DMS 273 (cell line): ENCODE measurements around the gene GPC6.

Source experiments
- DNase-seq: peaks from one replicate; lab custom pipeline; 2025; ENCODE audit not compliant: unreplicated experiment; lab: John Stamatoyannopoulos, UW

GPC6 gene

DNA sequence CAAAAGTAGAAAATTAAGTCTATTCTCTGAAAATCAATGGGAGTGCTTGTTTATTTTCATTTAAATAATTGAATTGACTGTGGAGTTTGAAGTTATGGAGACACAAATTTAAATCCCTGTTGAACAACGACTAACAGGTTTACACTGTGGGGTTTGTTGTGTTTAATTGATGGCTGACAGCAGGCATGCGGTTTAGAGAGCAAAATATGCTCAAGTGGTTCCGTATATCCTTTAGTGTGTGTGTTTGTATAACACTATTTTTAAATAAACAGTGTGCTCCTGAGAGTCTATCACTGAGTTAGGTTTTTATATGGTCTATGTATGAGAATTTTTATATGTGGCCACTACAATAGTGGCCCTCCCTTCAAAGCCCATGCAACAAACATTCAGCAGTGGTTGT, 332.0 kb downstream of the GPC6 start:
- peak; percentile 16 for DNase-seq

DNA sequence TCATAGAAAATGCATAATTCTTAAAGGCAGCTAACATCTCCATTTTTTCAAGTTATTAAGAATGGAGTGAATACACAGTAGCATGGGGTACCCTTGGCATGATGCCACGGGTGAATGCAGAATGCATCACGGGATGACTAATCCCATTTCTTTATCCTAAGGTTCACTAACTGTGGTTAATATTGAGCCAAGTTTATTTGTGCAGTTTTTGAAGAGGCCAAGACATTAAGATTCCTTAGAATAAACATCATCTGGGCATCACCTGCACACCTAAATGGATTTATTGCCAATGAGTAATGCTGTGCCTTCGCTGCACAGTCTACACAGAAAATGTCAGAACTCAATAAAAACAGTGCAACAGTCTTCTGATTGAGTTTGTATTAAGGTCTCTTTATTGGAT, 333.1 kb downstream of the GPC6 start:
- peak; percentile 33 for DNase-seq

DNA sequence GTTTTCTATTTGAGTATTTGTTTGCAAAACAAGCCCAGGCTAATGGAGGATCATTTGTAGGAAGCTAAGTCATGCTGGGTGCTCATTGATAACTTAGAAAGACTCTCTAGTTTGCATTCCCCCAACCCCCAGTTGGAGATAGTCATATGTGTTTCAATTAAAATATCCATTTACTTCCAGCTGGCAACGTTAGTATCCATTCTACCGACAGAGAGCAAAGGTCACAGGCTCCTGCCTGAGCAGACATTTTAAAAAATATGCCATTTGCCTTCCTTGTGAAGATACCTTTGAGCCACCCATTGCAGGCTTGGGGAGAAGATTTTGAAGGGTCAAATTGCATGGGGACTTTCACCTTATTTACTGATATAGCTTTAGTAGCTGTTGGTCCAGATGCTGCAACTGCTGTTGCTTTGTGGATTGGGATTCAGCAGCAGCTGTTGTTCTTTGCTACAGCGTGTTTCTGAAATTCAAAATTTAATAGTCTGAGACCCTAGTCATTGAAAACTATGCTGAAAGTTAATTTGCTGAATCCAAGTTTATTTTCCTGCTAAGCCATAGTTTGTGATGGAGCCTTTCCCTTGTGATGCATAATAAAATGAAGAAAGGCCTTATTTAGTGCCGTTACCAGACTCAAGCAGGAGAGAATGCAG, 335.1 kb downstream of the GPC6 start:
- DNase-seq: peak; percentile 93

DNA sequence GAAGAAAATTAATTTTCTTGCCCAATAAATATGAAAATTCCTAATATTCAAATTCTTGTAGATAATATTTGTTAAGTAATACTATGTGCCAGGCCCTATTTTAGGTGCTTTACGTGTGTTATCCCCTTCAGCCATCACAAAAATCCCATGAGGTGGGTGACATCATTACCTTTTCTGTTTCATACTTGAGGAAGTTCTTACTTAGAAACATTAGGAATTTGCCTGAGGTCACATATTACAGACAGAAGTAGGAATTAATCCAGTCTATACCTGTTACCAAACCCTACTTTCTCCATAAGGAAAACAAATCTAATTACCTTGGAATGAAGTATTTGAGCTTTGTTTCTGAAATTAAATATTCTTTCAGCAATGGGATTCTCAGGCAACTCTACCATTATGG, 336.1 kb downstream of the GPC6 start:
- DNase-seq: peak; percentile 34

DNA sequence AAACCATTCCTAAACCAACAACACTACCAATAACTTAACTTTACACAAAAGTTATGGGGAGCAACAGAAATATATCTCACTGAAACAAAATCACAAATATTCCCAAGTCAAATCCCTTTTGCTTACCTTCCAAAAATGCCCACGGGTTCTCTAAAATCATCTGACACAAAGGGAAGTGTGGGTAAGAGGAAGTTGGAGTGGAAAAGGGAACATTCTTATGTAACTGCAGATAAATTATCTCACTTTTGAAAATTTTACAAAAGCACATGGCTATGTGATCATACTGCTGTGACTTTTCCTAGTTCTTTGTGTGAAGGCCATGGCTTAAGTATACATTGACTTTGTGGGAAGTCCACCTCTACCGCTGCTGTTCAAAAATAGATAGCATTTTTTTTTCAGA, 350.5 kb downstream of the GPC6 start:
- no peak for DNase-seq

DNA sequence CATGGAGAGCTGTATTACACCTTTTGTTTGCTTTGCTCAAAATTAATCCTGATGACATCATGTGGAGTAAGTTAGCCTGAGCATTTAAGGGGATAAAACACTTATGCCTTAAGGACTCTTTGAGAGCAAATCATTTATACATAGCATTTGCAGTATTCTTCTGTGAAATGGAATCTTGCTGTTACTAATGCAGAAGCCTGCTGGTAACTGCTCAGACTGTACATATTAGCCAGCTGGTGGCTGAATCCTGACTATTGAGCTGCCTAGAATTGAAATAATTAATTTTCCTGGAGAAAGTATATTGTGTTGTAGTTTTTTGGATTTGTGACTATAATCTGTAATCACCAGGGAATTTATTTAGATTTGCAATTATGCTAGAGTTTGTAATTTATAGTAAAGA, 363.2 kb downstream of the GPC6 start:
- peak; percentile 4 for DNase-seq

DNA sequence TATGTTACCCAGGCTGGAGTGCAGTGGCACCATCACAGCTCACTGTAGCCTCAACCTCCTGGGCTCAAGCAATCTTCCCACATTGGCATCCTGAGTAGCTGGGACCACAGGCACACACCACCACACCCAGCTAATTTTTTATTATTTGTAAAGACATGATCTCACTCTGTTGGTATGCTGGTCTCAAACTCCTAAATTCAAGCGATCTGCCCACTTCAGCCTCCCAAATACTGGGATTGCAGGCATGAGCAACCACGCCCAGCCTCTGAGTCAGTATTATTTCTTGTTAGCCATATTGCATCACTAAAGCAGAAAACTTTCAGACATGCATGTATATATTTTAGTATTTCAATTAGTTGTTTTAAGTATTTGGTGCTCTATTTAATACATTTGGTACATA, 376.4 kb downstream of the GPC6 start:
- DNase-seq: no peak

GRCh38 chr13:93614776-93615175, 388.2 kb downstream of the GPC6 start:
- no peak for DNase-seq

DNA sequence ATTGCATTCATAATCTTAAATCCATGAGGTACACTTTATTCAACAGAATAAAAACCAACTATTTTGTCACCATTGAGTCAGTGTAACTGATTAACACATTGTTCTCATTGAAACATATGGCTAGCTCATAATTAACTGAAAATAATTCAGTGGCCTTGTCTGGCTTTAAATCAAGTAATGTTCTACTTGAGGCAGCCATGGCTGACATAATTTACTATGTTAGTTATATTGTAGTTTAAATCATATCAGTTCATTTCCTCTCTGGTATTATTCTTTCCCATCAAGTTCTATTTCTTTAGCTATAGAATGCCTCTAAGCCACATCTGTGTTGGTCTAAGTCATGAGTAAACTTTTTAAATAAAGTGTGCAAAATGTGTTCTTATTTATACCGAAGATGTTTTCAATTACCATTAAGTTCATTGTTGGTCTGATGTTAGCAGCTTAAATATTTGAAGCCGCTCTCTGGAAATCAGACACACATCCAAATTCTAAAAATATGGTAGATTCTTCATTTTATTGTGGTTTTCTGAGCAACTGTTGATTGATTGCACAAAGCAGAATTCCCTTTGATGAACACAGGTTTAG, 393.7 kb downstream of the GPC6 start:
- DNase-seq: peak; percentile 36

GRCh38 chr13:93621051-93621450, 394.4 kb downstream of the GPC6 start:
- no peak for DNase-seq

GRCh38 chr13:93621966-93622365, 395.4 kb downstream of the GPC6 start:
- DNase-seq: no peak

- DNase-seq: peak; percentile 70
Measured at GRCh38 chr13:93624311-93624777, 397.7 kb downstream of the GPC6 start.

DNA sequence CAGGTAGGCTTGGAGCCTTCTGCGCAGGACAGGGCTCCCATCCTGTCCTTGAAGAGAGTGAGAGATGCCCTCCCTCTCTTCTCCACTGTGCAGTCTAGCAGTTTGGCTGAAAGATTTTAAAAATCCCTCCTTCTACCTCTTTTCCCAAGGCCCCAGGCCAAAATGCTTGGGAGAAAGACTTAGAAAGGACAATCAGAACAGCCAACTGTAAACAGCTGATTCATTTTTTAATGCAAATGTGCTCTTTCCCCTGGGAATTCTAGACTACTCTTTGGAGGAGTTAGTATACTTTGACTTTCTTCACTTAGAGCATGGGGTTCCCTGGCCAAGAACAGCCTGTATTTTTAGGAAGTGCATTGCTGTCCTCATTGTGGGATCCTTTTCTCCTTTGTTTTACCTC, 398.9 kb downstream of the GPC6 start:
- DNase-seq: peak; percentile 28

DNA sequence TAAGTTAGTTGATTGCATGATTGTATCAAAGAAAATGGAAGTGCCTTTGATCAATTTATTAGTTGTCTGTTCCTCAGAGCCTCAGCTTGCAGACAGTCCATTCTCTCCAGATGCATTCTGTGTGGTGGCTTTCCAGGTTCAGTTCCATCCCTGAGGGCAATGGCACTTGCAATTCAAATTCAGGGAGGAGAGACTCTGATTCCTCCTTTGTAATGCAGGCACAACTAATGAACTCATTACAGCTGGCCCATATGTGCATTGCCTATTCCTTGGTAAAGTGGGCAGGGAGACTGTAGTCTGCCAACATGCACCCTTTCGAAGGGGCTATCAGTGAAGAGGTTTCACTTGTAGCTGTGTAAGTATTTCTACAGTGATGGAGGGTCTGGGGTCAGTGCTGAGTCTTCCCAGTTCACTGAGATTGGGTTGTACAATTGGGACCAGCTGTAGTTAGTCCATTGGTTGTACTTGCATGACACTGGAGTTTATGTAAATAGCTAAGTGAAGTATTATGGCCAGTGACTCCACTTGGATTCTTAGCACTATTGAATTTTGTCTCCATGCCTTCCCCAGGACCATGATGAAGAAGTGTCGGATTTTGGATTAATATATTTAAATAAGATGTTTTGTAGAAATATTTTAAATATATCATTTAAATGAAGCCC, 401.7 kb downstream of the GPC6 start:
- peak; percentile 55 for DNase-seq

- no peak for DNase-seq
Measured at GRCh38 chr13:93635616-93636032, 409.0 kb downstream of the GPC6 start.

DNA sequence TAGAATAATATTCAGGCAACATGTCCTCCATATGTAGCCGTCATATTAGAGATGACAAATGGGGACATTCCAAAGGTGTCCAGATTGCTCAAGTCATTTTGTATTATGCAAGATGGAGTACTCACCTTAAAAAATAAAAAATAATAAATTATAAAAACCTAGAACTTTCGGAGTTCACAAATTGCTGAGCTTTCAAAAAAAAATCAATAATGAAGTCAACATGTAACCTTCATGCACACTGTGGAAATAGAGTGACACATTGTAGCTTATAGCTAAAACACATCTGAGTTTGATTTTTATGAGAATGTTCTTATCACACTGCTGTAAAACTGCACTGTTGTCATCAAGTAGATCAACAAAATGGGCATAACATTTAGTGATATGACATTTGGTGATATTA, 411.2 kb downstream of the GPC6 start:
- DNase-seq: no peak

- DNase-seq: no peak
Measured at GRCh38 chr13:93640452-93640851, 413.8 kb downstream of the GPC6 start.

DNA sequence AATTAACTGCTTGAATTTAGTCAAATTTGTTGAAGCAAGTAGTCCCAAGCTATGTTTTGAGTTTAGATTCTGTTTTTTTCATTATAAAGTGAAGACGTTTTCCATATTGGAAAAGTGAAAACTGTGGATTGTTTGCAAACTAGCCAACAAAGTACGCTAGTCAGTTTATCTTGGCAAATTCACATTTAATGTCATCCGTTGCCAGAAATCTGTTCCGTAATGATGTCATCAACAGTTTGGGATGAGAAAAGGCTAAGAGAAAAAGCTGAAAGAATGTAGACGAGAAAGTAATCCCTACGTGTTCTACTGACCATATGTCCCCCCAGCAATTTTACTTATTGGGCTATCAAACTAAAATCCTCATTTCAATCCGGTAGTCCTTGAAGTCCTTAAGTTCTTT, 419.6 kb downstream of the GPC6 start:
- DNase-seq: no peak

- no peak for DNase-seq
Measured at GRCh38 chr13:93649496-93649895, 422.9 kb downstream of the GPC6 start.

DNA sequence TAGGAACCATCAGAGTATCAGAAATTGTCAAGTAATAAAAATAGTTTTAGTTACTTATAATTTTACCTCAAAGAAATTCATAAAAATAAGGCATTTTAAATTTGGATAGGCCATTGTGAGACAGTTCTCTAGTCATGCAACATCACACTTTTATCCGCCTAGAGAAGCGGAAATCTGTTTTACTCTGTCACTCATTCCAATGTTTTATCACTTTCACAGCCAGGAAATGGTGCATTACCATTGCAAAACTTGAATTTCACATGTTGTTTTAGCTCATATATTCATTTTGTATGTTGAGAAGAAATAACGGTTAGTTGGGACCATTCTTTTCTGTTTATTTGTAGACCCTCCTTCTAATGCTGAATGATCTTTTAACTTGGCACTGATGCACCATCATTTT, 427.2 kb downstream of the GPC6 start:
- no peak for DNase-seq

DNA sequence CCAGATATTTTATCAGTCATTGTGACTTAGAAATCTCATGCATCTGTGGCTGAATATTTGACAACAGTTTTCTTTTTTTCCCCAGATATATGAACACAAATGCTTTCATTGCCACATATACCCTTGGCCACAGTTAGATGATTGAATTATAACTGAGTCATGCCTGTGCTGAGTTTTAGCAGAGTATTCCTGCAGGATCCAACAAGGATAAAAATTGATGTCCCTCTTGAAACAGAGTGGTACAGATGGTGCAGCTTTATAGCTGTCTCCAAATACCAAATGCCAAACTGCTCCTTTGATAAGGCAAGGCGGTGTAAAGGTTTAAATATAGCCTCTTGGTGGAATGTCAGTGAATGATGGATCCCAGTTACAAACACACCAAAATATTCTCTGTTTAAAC, 428.5 kb downstream of the GPC6 start:
- DNase-seq: peak; percentile 55

- peak; percentile 58 for DNase-seq
Measured at GRCh38 chr13:93660391-93661063, 433.9 kb downstream of the GPC6 start.
